Stimulated activated CD8-positive, alpha-beta memory T cell treated with anti-CD3 and anti-CD28 coated beads, Interleukin-12 subunit alpha, Interleukin-12 subunit beta, amount 100 ng/mL, for 24 hours (primary cell): ENCODE measurements around the gene MYH7.
"Not testable (repeated sequence)": the region's sequence is repeated elsewhere in the genome, so short reads cannot be mapped to it uniquely, and the experiment has no call there.

Source experiments
- DNase-seq: peaks from one replicate; pipeline ENCODE4 v3.0.0-alpha.2; 2020; ENCODE audit errors: extremely low read depth

Gene MYH7

GRCh38 chr14:23435543-23436326 is at the start of gene MYH7:
Gene MYH7, minus strand, starts transcription at chr14:23435660. Its CDS starts 1,928 bp downstream, at chr14:23433732.
- DNase-seq: no peak

GRCh38 chr14:23483236-23483854 is 47.9 kb upstream of the MYH7 start:
- DNase-seq: no peak

GRCh38 chr14:23482823-23483148 is 47.3 kb upstream of the MYH7 start:
- DNase-seq: no peak

GRCh38 chr14:23481979-23482822 is 46.7 kb upstream of the MYH7 start:
- DNase-seq: no peak

- no peak for DNase-seq
Measured at GRCh38 chr14:23481362-23481970, 46.0 kb upstream of the MYH7 start.

GRCh38 chr14:23478109-23478759 is 42.8 kb upstream of the MYH7 start:
- DNase-seq: no peak

GRCh38 chr14:23470947-23471346 is 35.5 kb upstream of the MYH7 start:
- DNase-seq: no peak

GRCh38 chr14:23469906-23470403 is 34.5 kb upstream of the MYH7 start:
- no peak for DNase-seq

- DNase-seq: peak; percentile 76
Measured at GRCh38 chr14:23469127-23469905, 33.9 kb upstream of the MYH7 start, which contains the start of gene NGDN. Gene NGDN, plus strand, starts transcription at chr14:23469703. Its CDS starts 13 bp downstream, at chr14:23469716.

- no peak for DNase-seq
Measured at GRCh38 chr14:23468704-23469126, 33.3 kb upstream of the MYH7 start.

- no peak for DNase-seq
Measured at GRCh38 chr14:23465261-23465660, 29.8 kb upstream of the MYH7 start.

GRCh38 chr14:23464700-23465099 is 29.2 kb upstream of the MYH7 start:
- DNase-seq: no peak

- no peak for DNase-seq
Measured at GRCh38 chr14:23460960-23461359, 25.5 kb upstream of the MYH7 start.

GRCh38 chr14:23457587-23458445 is 22.4 kb upstream of the MYH7 start:
- no peak for DNase-seq

- DNase-seq: not testable (repeated sequence)
Measured at GRCh38 chr14:23456883-23457586, 21.6 kb upstream of the MYH7 start.

GRCh38 chr14:23454445-23454856 is 19.0 kb upstream of the MYH7 start:
- no peak for DNase-seq

- no peak for DNase-seq
Measured at GRCh38 chr14:23452237-23452636, 16.8 kb upstream of the MYH7 start.

- DNase-seq: no peak
Measured at GRCh38 chr14:23450379-23450778, 14.9 kb upstream of the MYH7 start.

GRCh38 chr14:23449314-23449713 is 13.9 kb upstream of the MYH7 start:
- DNase-seq: no peak
